IMR-90 (cell line): ENCODE results near the gene ADCY2. TPM values are rescaled to one million over a fixed set of nuclear protein-coding genes. Genes with fewer than 3 reads are reported as not detected.

ENCODE experiments used
- ATAC-seq: fragments of 200-7000 bp; cut with Tn5 transposase; 2 replicates; pipeline ENCODE4 v1.9.1; 2020; ENCODE audit warnings: low read depth, mild to moderate bottlenecking, moderate library complexity
- BruUV-seq: library from RNA; stranded (reverse); fragments of 400-500 nt; replicated peaks from 2 replicates; lab custom pipeline; 2021; lab: Mats Ljungman, UMichigan
- CTCF ChIA-PET: fragments of 300-600 bp; formaldehyde crosslinking; extraction: SDS; loops from one replicate; lab custom pipeline; 2021; ENCODE audit warnings: antibody characterized with exemption; lab: Yijun Ruan, JAX
- POLR2A ChIA-PET: fragments of 300-600 bp; sonication (Branson Sonifier 250); formaldehyde crosslinking; loops from one replicate; lab custom pipeline; 2022; ENCODE audit warnings: antibody characterized with exemption; ENCODE audit not compliant: unreplicated experiment; lab: Charles Lee
- DNase-seq: peaks from one replicate; pipeline ENCODE4 v3.0.0; 2013
- H2AFZ ChIP-seq: replicated peaks from 2 replicates; pipeline ENCODE3; 2013; ENCODE audit warnings: low read length, mild to moderate bottlenecking; ENCODE audit not compliant: poor library complexity
- H2AK5ac ChIP-seq: 2 replicates; pipeline ENCODE4 v1.6.1; 2013; ENCODE audit warnings: low read depth, low read length, inconsistent platforms
- H2AK9ac ChIP-seq: replicated peaks from 2 replicates; pipeline ENCODE3; 2013; ENCODE audit warnings: mild to moderate bottlenecking, low read depth, low read length, moderate library complexity; ENCODE audit not compliant: poor library complexity
- H2BK120ac ChIP-seq: 2 replicates; pipeline ENCODE4 v1.6.1; 2013; ENCODE audit warnings: low read depth, low read length, inconsistent platforms
- H2BK15ac ChIP-seq: 3 replicates; pipeline ENCODE4 v1.6.1; 2013; ENCODE audit warnings: low read depth, low read length, inconsistent platforms
- H2BK20ac ChIP-seq: 2 replicates; pipeline ENCODE4 v1.6.1; 2013; ENCODE audit warnings: low read depth, mild to moderate bottlenecking, inconsistent platforms, low read length, moderate library complexity
- H2BK5ac ChIP-seq: 2 replicates; pipeline ENCODE4 v1.6.1; 2013; ENCODE audit warnings: mild to moderate bottlenecking, low read depth, low read length, inconsistent platforms; ENCODE audit not compliant: poor library complexity, severe bottlenecking
- H3K14ac ChIP-seq: replicated peaks from 2 replicates; pipeline ENCODE4 v1.6.1; 2013; ENCODE audit warnings: low read depth, low read length, inconsistent platforms
- H3K18ac ChIP-seq: 2 replicates; pipeline ENCODE4 v1.6.1; 2013; ENCODE audit warnings: low read depth, low read length, control low read depth
- H3K23ac ChIP-seq: 2 replicates; pipeline ENCODE4 v1.6.1; 2013; ENCODE audit warnings: low read depth, low read length, inconsistent platforms
- H3K27ac ChIP-seq: 2 replicates; pipeline ENCODE4 v1.5.1; 2013; ENCODE audit warnings: mild to moderate bottlenecking, control low read depth, low read length; ENCODE audit not compliant: insufficient read depth
- H3K27me3 ChIP-seq: 2 replicates; pipeline ENCODE4 v1.6.1; 2013; ENCODE audit warnings: low read length; ENCODE audit not compliant: control insufficient read depth, insufficient read depth
- H3K36me3 ChIP-seq: 2 replicates; pipeline ENCODE4 v1.6.1; 2013; ENCODE audit warnings: low read length, mixed read lengths; ENCODE audit not compliant: control insufficient read depth, insufficient read depth
- H3K4ac ChIP-seq: 2 replicates; pipeline ENCODE4 v1.6.1; 2013; ENCODE audit warnings: low read depth, low read length, inconsistent platforms
- H3K4me1 ChIP-seq: 2 replicates; pipeline ENCODE4 v1.6.1; 2013; ENCODE audit warnings: low read length, mixed read lengths; ENCODE audit not compliant: control insufficient read depth, insufficient read depth
- H3K4me2 ChIP-seq: 2 replicates; pipeline ENCODE4 v1.6.1; 2013; ENCODE audit warnings: low read depth, mild to moderate bottlenecking, control low read depth, low read length, moderate library complexity
- H3K4me3 ChIP-seq: 2 replicates; pipeline ENCODE4 v1.5.1; 2013; ENCODE audit warnings: low read depth, mild to moderate bottlenecking, control low read depth, low read length, moderate library complexity; ENCODE audit not compliant: insufficient read depth
- H3K56ac ChIP-seq: 2 replicates; pipeline ENCODE4 v1.6.1; 2013; ENCODE audit warnings: low read length, inconsistent platforms; ENCODE audit not compliant: insufficient read depth; ENCODE audit errors: extremely low read depth
- H3K79me1 ChIP-seq, 2 experiments: 2 replicates each; pipeline ENCODE4 v1.6.1; 2013; ENCODE audit warnings: low read length in 2 of 2, inconsistent platforms in 1 of 2, low read depth in 1 of 2
- H3K9ac ChIP-seq: 2 replicates; pipeline ENCODE4 v1.6.1; 2013; ENCODE audit warnings: low read depth, low read length, control low read depth
- H3K9me1 ChIP-seq: 2 replicates; pipeline ENCODE4 v1.6.1; 2013; ENCODE audit warnings: low read length, inconsistent platforms; ENCODE audit not compliant: insufficient read depth
- H3K9me3 ChIP-seq: 2 replicates; pipeline ENCODE4 v1.6.1; 2013; ENCODE audit warnings: low read length; ENCODE audit not compliant: control insufficient read depth, insufficient read depth
- H4K20me1 ChIP-seq: 2 replicates; pipeline ENCODE4 v1.6.1; 2013; ENCODE audit warnings: low read length, inconsistent platforms; ENCODE audit not compliant: insufficient read depth
- H4K5ac ChIP-seq: 2 replicates; pipeline ENCODE4 v1.6.1; 2013; ENCODE audit warnings: mild to moderate bottlenecking, low read depth, low read length, control low read depth
- H4K8ac ChIP-seq, 2 experiments: 2 replicates each; pipeline ENCODE4 v1.6.1; 2013; ENCODE audit warnings: low read depth in 2 of 2, low read length in 2 of 2, control low read depth in 1 of 2, inconsistent platforms in 1 of 2
- H4K91ac ChIP-seq: 2 replicates; pipeline ENCODE4 v1.6.1; 2013; ENCODE audit warnings: low read depth, low read length, inconsistent platforms; ENCODE audit not compliant: insufficient read depth
- BHLHE40 ChIP-seq: fragments of 150-350 bp; IDR thresholded peaks from 2 replicates; pipeline ENCODE4 v1.6.1; 2016; ENCODE audit warnings: mild to moderate bottlenecking, low read depth, low read length
- CEBPB ChIP-seq: IDR thresholded peaks from 2 replicates; pipeline ENCODE4 v1.6.1; 2012; ENCODE audit warnings: low read depth, low read length, improper control_type of control experiment
- CHD1 ChIP-seq: IDR thresholded peaks from 2 replicates; pipeline ENCODE4 v1.6.1; 2012; ENCODE audit warnings: low read depth, low read length, improper control_type of control experiment
- ELK1 ChIP-seq: fragments of 150-350 bp; IDR thresholded peaks from 2 replicates; pipeline ENCODE4 v1.6.1; 2016; ENCODE audit warnings: low read depth, mild to moderate bottlenecking, low read length, moderate library complexity, borderline replicate concordance
- FOS ChIP-seq: fragments of 150-350 bp; IDR thresholded peaks from 2 replicates; pipeline ENCODE4 v1.6.1; 2016; ENCODE audit warnings: low read depth, low read length
- MAFK ChIP-seq: IDR thresholded peaks from 2 replicates; pipeline ENCODE4 v1.6.1; 2012; ENCODE audit warnings: low read depth, low read length, improper control_type of control experiment
- MAZ ChIP-seq: IDR thresholded peaks from 2 replicates; pipeline ENCODE4 v1.6.1; 2012; ENCODE audit warnings: low read depth, mild to moderate bottlenecking, low read length, improper control_type of control experiment, moderate library complexity, borderline replicate concordance
- MXI1 ChIP-seq: IDR thresholded peaks from 2 replicates; pipeline ENCODE4 v1.6.1; 2012; ENCODE audit warnings: low read depth, mild to moderate bottlenecking, low read length, moderate library complexity, borderline replicate concordance
- NFE2L2 ChIP-seq: fragments of 150-350 bp; IDR thresholded peaks from 2 replicates; pipeline ENCODE4 v1.6.1; 2016; ENCODE audit warnings: low read depth, mild to moderate bottlenecking, low read length
- POLR2A ChIP-seq: IDR thresholded peaks from 2 replicates; pipeline ENCODE4 v1.6.1; 2012; ENCODE audit warnings: mild to moderate bottlenecking, low read depth, low read length
- RAD21 ChIP-seq: IDR thresholded peaks from 2 replicates; pipeline ENCODE4 v1.6.1; 2012; ENCODE audit warnings: low read length, improper control_type of control experiment
- RCOR1 ChIP-seq: IDR thresholded peaks from 2 replicates; pipeline ENCODE4 v1.6.1; 2012; ENCODE audit warnings: mild to moderate bottlenecking, low read length, improper control_type of control experiment; ENCODE audit not compliant: insufficient replicate concordance
- WGBS, 2 experiments: methylation state at CpG; one replicate each; pipeline versions ENCODE4 v1.1.5 to v1.1.7; 2013; ENCODE audit warnings: missing lambda C conversion rate in 2 of 2; ENCODE audit not compliant: insufficient read length in 1 of 2; ENCODE audit errors: extremely low coverage in 2 of 2; 5-methylcytosine and 5-hydroxymethylcytosine counted together
- dilution Hi-C: fragments of 300-500 bp; cut with HindIII; formaldehyde crosslinking; loops from one replicate; pipeline ENCODE4 v1.14.3; 2018; ENCODE audit warnings: low sequenced_read_pairs; ENCODE audit not compliant: unreplicated experiment
- in situ Hi-C: fragments of 300-500 bp; cut with MboI; formaldehyde crosslinking; loops from 3 replicates; pipeline ENCODE4 v1.14.3; 2019; ENCODE audit warnings: low sequenced_read_pairs, inconsistent platforms, mixed read lengths
- intact Hi-C: fragments of 100-400 bp; cut with micrococcal nuclease; formaldehyde crosslinking; loops from 2 replicates; pipeline ENCODE4 v1.10.0; 2022
- polyA plus RNA-seq, 3 experiments: library from polyadenylated mRNA; depleted of rRNA; stranded (reverse); fragments of >200 nt; gene quantifications; 2 replicates each; pipeline ENCODE4 v1.2.3, GENCODE V29; 2012; ENCODE audit warnings: low replicate concordance in 1 of 3
- total RNA-seq: library from RNA; depleted of rRNA; stranded (reverse); fragments of >200 nt; gene quantifications from 2 replicates; pipeline ENCODE4 v1.2.3, GENCODE V29; 2012
- TF ChIP-seq, protein P1 (sequence below): fragments of 150-350 bp; IDR thresholded peaks from 2 replicates; pipeline ENCODE4 v1.6.1; 2017; ENCODE audit warnings: mild to moderate bottlenecking, antibody characterized with exemption, low read length, low read depth
- TF ChIP-seq, protein P2 (sequence below): conservative IDR thresholded peaks from 2 replicates; pipeline ENCODE4 v1.5.1; 2012; ENCODE audit warnings: mild to moderate bottlenecking, low read depth, low read length, improper control_type of control experiment

The ADCY2 gene
- total and polyA plus RNA-seq, 2 of the 4 experiments (the other 2 are of a cell fraction), result not detected

DNA sequence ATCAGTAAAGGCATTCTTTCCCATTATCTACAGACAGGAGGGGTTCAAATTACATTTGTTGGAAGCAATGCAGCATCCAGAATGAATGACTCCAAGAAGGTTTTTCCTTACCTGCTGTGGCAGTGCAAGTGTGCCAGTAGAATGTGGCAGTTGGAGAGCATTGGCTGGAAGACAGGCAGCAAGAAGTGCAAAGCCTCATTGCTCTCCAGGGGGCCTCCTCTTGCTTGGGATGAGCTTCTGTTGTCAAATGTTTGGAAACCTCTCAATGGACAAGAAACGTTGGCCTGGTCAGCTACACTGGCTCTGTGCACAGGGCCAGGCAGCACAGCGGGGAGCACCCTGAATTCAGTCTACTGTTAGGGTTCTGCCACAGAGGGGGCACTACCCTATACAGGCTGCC is 226.6 kb downstream of the ADCY2 start:
- Histone ChIP-seq H3K4me3 (no peak overlapping the region), H3K56ac (no peak overlapping the region), H3K79me1 (no peaks in the 10 kb centered on the region), H3K4ac (no peak overlapping the region), H3K36me3 (no peaks in the 10 kb centered on the region), H3K9ac (no peak overlapping the region), H4K8ac (no peak overlapping the region), H2AK5ac (no peak overlapping the region), H2BK120ac (no peak overlapping the region), H3K9me1 (no peaks in the 10 kb centered on the region), H3K23ac (no peak overlapping the region), H2BK20ac (no peak overlapping the region), H3K14ac (no peak overlapping the region), H3K4me1 (no peaks in the 10 kb centered on the region), H3K18ac (no peak overlapping the region), H4K5ac (no peak overlapping the region), H3K27me3 (no peaks in the 10 kb centered on the region), H3K9me3 (peaks cover 12% of the 10 kb centered on the region), H4K91ac (no peak overlapping the region), H3K27ac (no peak overlapping the region), H4K20me1 (no peaks in the 10 kb centered on the region), H2BK15ac (no peak overlapping the region), H2AK9ac (no peak overlapping the region), H2BK5ac (no peak overlapping the region), H2AFZ (no peak overlapping the region), H3K4me2 (no peak overlapping the region)
- intact Hi-C loops (no loop called here), in situ Hi-C loops (no loop called here), dilution Hi-C loops (no loop called here)
- TF ChIP-seq CHD1 (no peak), POLR2A (no peak), RCOR1 (no peak), FOS (no peak), BHLHE40 (no peak), NFE2L2 (no peak), CEBPB (no peak), ELK1 (no peak), MXI1 (no peak), MAFK (no peak), RAD21 (no peak), MAZ (no peak)
- TF ChIP-seq, protein P1, sequence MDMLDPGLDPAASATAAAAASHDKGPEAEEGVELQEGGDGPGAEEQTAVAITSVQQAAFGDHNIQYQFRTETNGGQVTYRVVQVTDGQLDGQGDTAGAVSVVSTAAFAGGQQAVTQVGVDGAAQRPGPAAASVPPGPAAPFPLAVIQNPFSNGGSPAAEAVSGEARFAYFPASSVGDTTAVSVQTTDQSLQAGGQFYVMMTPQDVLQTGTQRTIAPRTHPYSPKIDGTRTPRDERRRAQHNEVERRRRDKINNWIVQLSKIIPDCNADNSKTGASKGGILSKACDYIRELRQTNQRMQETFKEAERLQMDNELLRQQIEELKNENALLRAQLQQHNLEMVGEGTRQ, result no peak
- TF ChIP-seq, protein P2, sequence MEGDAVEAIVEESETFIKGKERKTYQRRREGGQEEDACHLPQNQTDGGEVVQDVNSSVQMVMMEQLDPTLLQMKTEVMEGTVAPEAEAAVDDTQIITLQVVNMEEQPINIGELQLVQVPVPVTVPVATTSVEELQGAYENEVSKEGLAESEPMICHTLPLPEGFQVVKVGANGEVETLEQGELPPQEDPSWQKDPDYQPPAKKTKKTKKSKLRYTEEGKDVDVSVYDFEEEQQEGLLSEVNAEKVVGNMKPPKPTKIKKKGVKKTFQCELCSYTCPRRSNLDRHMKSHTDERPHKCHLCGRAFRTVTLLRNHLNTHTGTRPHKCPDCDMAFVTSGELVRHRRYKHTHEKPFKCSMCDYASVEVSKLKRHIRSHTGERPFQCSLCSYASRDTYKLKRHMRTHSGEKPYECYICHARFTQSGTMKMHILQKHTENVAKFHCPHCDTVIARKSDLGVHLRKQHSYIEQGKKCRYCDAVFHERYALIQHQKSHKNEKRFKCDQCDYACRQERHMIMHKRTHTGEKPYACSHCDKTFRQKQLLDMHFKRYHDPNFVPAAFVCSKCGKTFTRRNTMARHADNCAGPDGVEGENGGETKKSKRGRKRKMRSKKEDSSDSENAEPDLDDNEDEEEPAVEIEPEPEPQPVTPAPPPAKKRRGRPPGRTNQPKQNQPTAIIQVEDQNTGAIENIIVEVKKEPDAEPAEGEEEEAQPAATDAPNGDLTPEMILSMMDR, result no peak
- no peak for DNase-seq
- CTCF ChIA-PET, result no interaction called here
- no TSS peak for BruUV-seq
- POLR2A ChIA-PET, result no interaction called here
- WGBS, 2 experiments, result no CpG with 5 or more reads among the region's 2 CpGs
- ATAC-seq, result no peak
